ENCODE measurements around the gene CNGA2.

CNGA2 gene

DNA sequence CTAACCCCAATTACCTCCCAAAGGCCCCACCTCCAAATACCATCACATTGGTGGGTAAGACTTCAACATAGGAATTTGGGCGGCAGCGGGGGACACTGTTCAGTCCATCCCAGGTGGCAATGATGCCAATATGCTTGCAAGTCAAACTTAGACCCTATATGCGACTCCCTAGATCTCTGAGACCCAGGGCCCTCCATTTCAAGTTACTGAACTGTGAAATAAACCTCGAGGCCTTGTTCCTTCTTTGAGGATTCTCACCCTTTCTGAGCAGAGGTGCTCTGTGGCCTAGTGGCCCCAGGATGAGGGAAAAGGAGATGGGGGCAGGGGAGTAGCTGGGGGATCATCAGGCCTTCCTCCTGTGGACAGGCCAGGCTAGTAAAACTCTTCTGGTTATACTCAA, 44.7 kb downstream of the CNGA2 start:
- in situ Hi-C loops (cut with MboI; ENCODE audit: low pct_unique_long_range_greater_than_20kb, low sequenced_read_pairs) = no loop called here
- DNase-seq = no peak

DNA sequence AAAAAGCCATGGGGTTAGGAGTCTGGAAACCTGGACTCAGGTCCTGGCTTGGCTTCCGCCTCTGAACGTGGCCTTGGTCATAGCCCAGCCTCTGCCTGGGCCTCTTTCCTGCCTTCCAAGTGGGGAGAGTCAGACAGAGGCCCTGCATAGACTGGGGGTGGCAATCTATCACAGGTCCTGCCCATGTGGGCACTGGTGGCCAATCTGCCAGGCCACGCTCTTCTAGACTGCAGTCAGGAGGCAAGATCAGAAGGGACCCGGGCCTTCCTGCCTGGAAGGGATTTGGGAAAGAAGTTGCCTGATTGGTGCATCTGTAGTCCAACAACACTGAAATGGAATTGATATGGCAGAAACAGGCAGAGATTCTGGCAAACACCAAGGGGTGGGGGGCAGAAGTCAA, 46.1 kb downstream of the CNGA2 start:
- in situ Hi-C loops (cut with MboI; ENCODE audit: low pct_unique_long_range_greater_than_20kb, low sequenced_read_pairs) = no loop called here
- DNase-seq = no peak

- in situ Hi-C loops (cut with MboI; ENCODE audit: low pct_unique_long_range_greater_than_20kb, low sequenced_read_pairs) = no loop called here
- DNase-seq = no peak
Measured at GRCh38 chrX:151789179-151789800, 54.7 kb downstream of the CNGA2 start.

DNA sequence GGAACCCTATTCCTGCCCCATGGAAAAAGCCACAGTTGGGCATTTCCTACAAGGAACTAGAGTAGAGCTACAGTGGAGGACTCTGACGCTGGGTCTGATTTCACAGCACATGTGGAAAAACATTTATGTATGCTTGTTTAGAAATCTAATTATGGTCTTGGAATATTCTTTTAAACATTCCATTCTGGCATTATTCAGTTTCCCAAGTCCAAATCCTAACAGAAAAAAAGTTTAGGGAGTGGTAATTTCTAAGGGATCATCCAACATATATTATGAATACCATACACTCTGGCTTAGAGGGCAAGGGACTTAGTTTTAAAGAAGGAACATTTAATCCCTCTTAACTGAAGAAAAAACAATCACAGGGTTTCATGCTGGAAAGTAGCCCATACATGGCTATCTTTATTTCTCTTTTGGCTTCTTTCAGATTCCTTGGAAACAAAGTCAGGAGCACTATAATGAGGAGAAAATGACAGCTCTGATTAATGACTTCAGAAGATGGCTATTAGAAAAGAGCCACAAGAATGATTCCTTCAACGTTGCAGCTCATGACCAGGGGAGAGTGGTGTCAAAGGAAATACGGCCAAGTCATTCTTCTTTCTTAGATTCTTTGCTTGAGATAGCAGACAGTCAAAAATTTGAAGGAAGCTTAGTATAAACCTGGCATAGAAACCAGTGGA, 56.1 kb downstream of the CNGA2 start:
- DNase-seq = no peak
- in situ Hi-C loops (cut with MboI; ENCODE audit: low pct_unique_long_range_greater_than_20kb, low sequenced_read_pairs) = no loop called here

GRCh38 chrX:151791961-151792360, 57.4 kb downstream of the CNGA2 start:
- no peak for DNase-seq
- in situ Hi-C loops (cut with MboI; ENCODE audit: low pct_unique_long_range_greater_than_20kb, low sequenced_read_pairs) = no loop called here

- no peak for DNase-seq
- in situ Hi-C loops (cut with MboI; ENCODE audit: low pct_unique_long_range_greater_than_20kb, low sequenced_read_pairs) = no loop called here
Measured at GRCh38 chrX:151792505-151792904, 58.0 kb downstream of the CNGA2 start.

GRCh38 chrX:151793886-151794285, 59.3 kb downstream of the CNGA2 start:
- DNase-seq = no peak

More at GRCh38 chrX:151793886-151794285, 59.3 kb downstream of the CNGA2 start:
- in situ Hi-C loops (cut with MboI; ENCODE audit: low pct_unique_long_range_greater_than_20kb, low sequenced_read_pairs) = no loop called here

Data from KBM-7 (cell line).